Activated CD8-positive, alpha-beta memory T cell treated with anti-CD3 and anti-CD28 coated beads for 1 hour (primary cell): Measurements from ENCODE around the gene TRIM62.

Experiments
- DNase-seq, 2 donors: peaks; one replicate each; pipeline ENCODE4 v3.0.0-alpha.2; 2020; ENCODE audit warnings: low read depth in 1 of 2; ENCODE audit errors: extremely low read depth in 1 of 2

Gene TRIM62

GRCh38 chr1:33181921-33182341 is at the start of gene TRIM62:
TRIM62 (minus strand) TSS chr1:33182043; CDS start chr1:33181432, 611 bp downstream.
- peak; percentile 23 to 76 for DNase-seq

GRCh38 chr1:33231166-33231565 is 49.3 kb upstream of the TRIM62 start:
- DNase-seq: no peak

GRCh38 chr1:33228935-33229487 is 47.2 kb upstream of the TRIM62 start:
- no peak for DNase-seq

GRCh38 chr1:33225586-33225985 is 43.7 kb upstream of the TRIM62 start:
- no peak for DNase-seq

GRCh38 chr1:33224166-33224707 is 42.4 kb upstream of the TRIM62 start:
- no peak for DNase-seq

- no peak for DNase-seq
Measured at GRCh38 chr1:33222381-33222780, 40.5 kb upstream of the TRIM62 start.

GRCh38 chr1:33221385-33221758 is 39.5 kb upstream of the TRIM62 start:
- no peak for DNase-seq

- DNase-seq: no peak
Measured at GRCh38 chr1:33220676-33221384, 39.0 kb upstream of the TRIM62 start.

GRCh38 chr1:33219886-33220661 is 38.2 kb upstream of the TRIM62 start:
- no peak for DNase-seq

GRCh38 chr1:33211972-33212371 is 30.1 kb upstream of the TRIM62 start:
- no peak for DNase-seq

GRCh38 chr1:33206340-33206739 is 24.5 kb upstream of the TRIM62 start:
- DNase-seq: no peak

- DNase-seq: no peak
Measured at GRCh38 chr1:33195556-33195955, 13.7 kb upstream of the TRIM62 start.

- DNase-seq: no peak
Measured at GRCh38 chr1:33191731-33192275, 10.0 kb upstream of the TRIM62 start.

- no peak for DNase-seq
Measured at GRCh38 chr1:33190701-33191100, 8.9 kb upstream of the TRIM62 start.

GRCh38 chr1:33188572-33189275 is 6.9 kb upstream of the TRIM62 start:
- DNase-seq: no peak

- no peak for DNase-seq
Measured at GRCh38 chr1:33186936-33187335, 5.1 kb upstream of the TRIM62 start.

- no peak for DNase-seq
Measured at GRCh38 chr1:33185541-33185940, 3.7 kb upstream of the TRIM62 start.

- no peak for DNase-seq
Measured at GRCh38 chr1:33183306-33183705, 1.5 kb upstream of the TRIM62 start.

GRCh38 chr1:33182896-33183295 is 1.1 kb upstream of the TRIM62 start:
- no peak for DNase-seq

GRCh38 chr1:33182401-33182841 is 578 bp upstream of the TRIM62 start:
- no peak for DNase-seq
